KG1 (cell line): ENCODE measurements around the gene ENTPD8.
"Not testable (repeated sequence)": the region's sequence is repeated elsewhere in the genome, so short reads cannot be mapped to it uniquely, and the experiment has no call there.

Experiments
- DNase-seq: peaks from one replicate; lab custom pipeline; 2025; lab: John Stamatoyannopoulos, UW

Gene ENTPD8

DNA sequence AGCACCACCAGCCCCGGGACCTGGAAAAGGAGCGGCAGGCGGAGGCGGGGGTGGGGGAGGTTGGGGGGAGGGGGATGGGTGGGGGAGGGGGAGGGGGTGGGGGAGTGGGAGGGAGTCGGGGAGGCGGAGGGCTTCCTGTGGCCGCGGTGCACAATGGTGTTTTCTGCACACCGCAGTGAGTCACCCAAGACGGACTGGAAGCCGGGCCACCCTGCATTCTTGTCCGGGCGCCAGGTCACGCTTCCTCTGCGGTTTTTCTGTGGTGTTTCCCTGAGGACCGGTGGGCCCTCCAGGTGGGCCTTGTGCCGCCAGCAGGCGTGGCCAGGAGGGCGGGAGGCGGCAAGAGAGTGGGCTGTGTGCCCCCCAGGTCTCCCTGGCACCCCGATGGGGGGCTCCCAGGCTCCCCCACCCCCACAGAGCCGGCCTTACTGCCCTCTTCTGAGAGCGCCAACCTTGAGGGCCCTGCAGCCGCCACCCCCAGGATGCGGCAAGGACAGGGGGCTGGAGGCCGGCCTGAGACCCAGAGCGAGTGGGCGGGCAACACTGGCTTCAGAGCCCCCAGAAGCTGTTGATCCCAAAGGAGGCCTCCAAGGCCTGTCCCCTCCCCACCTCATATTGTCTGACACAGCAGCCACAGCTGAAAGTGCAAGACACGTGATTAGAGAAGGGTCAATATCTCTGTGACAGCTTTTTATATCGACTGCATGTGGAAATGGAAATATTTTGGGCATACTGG, 29.3 kb downstream of the ENTPD8 start:
- peak; percentile 63 for DNase-seq

DNA sequence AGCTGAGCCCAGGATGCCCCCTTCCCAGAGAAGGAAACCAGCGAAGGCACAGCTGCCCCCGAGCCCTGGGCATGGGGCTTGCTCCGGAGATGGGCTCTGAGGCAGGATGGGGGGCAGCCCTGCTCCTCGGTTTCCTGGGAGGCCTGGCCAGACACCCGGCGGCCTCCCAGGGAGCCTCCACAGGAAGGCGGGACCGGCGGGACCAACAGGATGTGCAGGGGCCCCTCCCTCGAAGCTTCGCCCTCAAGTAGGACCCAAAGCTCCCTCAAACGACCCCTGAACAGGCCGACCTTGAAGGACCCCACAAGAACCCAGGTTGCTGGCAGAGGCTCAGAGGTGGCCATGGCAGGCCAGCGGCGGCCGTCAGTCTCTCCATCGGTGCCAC, 29.9 kb downstream of the ENTPD8 start:
- no peak for DNase-seq

DNA sequence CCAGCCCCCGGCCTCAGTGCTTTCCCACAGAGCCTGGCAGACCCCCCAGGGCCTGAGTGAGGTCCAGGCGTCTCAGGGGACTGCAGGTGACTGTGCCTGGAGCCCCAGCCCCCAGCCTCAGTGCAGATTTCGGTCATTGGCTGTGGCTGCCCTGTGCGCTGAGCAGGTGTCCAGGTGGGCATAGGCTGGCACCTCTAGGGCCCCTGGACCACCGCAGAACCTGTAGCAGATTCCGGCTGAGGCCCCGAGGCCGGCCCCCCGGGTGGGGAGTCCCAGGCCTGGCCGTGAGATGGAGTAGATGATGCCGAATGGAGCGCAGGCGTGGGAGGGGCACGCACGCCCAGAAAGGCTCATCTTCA, 30.3 kb downstream of the ENTPD8 start:
- DNase-seq, result no peak

DNA sequence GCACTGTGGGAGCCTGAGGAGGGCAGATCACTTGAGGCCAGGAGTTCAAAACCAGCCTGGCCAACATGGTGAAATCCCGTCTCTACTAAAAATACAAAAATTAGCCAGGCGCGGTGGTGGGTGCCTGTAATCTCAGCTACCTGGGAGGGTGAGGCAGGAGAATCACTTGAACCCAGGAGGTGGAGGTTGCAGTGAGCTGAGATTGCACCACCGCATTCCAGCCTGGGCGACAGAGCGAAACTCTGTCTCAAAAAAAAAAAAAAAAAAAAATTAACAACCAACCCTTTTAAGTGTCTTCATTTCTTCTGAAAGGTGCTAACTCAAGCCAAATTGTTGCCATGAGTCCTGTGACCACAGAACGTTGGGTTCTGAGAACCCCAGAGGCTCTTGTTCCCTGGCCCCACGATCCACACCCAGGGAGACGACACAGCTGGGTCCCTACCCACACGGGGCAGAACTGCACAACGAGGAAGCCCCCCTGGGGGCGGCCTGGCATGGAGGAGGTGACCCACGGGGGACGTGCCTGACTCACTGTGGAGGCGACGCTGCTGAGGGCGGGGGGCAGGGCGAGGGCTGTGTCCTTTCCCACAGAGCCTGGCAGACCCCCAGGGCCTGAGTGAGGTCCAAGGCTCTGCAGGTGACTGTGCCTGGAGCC, 30.8 kb downstream of the ENTPD8 start:
- DNase-seq, result not testable (repeated sequence)

DNA sequence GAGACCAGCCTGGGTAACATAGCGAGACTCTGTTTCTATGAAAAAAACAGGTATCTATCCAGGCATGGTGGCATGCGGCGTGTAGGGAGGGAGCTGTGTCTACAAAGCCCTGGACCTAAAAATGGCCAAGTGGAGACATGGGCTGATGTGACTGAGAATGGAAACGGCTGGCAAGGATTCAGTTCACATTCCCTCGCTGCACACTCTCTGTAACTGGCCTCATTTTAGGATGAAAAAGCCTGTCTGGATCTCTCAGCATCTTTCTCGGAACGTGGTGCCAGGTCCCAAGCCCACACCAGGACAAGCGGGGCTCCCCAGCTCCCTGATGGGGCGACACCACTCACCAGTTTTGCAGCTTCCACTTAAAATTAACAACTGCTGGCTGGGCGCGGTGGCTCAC, 31.6 kb downstream of the ENTPD8 start:
- DNase-seq, result no peak

DNA sequence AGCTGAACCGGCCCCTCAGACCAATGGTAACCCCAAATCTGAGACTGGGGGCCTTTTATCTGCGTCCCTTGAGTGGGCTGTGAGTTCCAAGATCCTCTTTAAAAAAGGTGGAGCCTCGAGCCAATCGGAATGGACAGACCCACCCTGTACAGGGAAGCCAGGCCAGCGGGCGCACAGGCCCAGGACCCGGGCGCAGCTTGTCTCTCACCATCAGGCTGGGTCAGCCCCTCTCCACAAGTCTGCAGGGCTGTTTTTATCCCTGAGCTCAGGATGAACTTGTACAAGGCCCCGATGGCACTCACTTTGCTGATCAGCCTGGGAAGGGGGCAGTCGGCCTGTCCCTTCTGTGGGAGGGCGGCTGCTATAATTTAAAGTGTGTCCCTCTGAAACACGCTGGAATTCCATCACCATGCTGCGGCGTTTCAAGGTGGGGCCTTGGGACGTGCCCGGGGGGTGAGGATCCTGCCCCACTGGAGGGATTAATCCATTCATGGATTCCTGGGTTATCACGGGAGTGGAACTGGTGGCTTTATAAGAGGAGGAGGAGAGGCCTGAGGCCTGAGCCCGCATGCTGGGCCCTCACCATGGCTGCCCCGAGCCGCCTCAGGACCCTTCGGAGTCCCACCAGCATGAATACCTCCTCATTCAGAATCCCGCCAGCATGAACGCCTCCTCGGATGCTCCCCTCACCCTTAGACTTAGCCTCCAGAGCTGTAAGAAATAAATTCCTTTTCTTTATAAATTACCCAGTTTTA, 32.3 kb downstream of the ENTPD8 start:
- DNase-seq, result no peak

DNA sequence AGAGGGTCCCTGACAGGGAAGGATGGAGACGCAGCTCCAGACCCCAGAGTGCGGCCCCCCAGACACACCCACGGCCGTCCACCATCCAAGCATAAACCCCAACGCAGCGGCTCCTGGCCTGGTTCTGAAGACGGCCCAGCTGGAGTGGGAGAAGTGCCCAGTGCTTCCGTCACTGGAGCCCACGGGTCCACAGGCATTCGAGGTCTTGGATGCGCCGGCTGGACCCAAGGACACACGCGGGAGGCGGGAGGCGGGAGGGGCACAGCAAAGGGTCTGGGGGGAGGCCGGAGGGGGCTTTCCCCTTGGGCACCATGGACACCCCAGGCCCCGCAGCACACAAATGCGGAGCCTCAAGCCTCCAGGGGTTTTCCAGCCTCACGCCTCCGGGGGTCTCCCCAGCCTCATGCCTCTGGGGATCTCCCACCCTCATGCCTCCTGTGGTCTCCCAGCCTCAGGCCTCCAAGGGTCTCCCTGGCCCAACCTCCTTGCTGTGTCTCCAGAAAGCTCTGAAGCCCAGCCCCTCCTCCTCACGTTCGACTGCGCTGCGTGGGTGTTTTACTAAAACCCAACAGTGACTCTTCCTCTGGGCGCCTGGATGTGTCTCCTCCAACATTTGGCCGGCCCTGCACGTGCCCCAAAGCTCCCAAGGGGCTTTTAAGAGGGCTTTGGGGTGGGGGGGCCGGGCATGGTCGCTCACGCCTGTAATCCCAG, 33.4 kb downstream of the ENTPD8 start:
- no peak for DNase-seq

DNA sequence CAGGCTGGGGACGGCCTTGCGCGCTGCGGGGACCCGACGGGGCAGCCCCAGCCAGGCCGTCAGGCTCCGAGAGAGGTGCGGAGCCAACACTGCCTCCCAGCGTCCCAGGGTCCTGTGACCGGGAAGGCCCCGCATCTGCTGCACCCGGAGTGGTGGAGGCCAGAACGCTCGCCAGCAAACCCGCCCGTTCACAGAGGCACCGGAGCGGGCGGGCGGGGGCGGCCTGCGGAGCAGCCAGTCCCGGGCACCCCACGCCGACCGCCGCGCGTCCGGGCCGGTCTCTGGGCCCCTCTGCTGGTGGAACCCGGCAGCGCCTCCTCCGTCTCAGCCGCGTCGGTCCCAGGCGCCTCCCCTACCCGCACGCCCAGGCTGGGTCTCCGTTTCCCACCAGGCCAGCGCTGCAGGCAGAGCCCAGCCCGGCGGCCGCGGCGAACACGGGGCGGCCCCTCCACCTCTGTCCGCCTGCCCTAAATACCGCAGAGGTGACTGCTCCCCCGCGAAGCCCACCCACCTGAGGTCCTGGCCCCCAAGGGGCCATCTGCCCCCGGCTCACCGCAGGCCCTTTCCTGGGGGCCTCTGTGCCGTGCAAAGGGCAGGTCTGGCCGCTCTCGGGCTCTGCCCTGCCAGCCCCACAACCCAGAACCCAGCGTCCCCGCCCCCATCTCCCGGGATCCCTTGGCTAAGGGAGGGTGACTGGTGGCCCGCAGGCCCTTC, 34.1 kb downstream of the ENTPD8 start:
- no peak for DNase-seq

DNA sequence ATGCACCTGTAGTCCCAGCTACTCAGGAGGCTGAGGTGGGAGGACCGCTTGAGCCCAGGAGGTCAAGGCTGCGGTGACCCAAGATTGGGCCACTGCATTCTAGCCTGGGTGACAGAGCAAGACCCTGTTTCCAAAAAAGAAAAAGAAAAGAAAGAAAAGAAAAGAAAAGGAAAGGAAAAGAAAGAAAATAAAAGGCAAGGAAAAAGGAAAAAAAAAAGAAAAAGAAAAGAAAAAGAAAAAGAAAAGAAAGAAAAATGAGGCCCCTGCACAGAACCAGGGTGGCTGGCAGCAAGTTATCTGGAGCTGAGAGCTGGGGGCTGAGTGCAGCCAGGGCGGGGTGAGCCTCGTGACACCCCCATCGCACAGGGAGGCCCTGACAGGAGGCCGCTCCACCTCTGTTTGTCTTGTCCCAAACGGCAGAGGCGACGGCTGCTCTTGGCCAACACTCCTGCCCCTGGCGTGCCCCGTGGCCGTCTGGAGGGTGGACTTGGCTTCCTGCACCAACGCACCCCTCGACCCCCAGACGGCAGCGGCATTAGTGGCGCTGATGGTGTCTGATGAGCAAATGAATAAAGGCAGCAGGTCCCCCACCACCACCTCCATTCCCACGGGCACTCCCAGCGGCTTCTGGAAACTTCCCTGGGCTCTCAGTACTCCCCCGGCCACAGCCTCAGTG, 34.9 kb downstream of the ENTPD8 start:
- no peak for DNase-seq

DNA sequence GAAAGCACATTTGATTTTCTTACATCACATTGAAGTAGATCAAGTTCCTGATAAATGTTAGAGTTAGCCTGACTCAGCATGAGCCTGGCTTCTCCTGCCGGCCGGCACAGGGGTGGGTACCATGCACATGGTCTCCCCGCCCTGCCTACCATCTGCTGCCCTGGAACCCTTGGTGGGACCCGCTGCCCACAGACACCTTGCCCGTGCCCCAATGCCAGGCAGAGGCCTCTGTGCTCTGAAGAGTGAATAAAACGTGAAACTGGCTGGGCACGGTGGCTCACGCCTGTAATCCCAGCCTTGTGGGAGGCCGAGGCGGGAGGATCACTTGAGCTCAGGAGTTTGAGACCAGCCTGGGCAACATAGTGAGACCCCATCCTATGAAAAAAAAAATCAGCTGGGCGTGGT, 35.5 kb downstream of the ENTPD8 start:
- no peak for DNase-seq

DNA sequence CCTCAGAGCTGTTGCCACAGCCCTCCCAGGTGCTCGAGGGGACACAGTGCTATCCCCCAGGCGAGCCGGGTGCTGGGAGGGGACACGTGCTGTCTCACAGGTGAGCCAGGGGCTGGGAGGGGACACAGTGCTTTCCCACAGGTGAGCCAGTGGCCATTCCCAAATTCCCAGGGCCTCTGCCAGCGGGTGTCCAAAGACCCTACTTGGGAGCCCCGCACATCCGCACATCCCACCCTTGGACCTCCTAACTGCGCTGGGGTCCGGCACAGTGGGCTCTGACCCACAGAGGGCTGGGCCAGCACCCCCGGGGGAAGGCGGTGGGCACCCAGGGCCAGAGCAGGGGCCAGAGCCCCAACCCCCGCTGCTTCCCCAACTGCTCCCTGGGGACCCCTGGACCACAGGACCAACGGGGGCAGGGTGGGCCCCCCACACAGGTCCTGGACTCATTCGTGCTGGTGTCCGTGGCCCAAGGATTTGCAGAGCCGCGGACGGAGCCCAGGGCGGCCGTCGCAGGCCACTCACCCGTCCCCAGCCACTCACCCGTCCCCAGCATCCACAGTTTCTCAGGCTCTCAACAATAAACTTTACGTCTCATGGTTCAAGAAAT, 36.1 kb downstream of the ENTPD8 start:
- DNase-seq, result no peak

DNA sequence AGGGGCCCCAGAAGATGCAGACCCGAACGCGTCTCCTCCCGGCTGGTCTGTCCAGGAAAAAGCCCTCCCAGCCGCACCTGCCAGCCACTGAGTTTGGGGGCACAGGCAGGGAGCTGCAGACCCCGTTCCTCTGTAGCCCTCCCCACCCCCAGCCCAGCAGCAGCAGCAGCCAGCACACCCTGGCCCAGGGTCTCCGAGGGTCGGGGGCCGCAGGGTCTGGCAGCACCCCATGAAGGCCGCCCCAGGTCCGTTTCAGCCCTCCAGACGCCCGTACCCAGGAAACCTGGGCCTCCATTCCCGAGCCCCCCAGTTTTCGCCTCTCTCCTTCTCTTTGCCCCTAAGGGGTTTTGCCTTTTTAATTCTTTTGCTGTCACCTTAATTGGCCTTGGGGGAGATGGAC, 37.9 kb downstream of the ENTPD8 start:
- DNase-seq, result no peak

DNA sequence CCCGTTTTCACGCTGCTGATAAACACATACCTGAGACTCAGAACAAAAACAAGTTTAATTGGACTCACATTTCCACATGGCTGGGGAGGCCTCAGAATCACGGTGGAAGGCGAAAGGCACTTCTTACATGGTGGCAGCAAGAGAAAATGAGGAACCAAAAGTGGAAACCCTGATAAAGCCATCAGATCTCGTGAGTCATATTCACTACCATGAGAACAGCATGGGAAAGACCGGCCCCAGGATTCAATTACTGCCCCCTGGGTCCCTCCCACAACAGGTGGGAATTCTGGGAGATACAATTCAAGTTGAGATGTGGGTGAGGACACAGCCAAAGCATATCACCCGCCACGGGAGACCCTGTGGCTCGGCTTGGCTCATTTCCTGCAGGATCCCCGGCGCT, 38.4 kb downstream of the ENTPD8 start:
- DNase-seq, result no peak

DNA sequence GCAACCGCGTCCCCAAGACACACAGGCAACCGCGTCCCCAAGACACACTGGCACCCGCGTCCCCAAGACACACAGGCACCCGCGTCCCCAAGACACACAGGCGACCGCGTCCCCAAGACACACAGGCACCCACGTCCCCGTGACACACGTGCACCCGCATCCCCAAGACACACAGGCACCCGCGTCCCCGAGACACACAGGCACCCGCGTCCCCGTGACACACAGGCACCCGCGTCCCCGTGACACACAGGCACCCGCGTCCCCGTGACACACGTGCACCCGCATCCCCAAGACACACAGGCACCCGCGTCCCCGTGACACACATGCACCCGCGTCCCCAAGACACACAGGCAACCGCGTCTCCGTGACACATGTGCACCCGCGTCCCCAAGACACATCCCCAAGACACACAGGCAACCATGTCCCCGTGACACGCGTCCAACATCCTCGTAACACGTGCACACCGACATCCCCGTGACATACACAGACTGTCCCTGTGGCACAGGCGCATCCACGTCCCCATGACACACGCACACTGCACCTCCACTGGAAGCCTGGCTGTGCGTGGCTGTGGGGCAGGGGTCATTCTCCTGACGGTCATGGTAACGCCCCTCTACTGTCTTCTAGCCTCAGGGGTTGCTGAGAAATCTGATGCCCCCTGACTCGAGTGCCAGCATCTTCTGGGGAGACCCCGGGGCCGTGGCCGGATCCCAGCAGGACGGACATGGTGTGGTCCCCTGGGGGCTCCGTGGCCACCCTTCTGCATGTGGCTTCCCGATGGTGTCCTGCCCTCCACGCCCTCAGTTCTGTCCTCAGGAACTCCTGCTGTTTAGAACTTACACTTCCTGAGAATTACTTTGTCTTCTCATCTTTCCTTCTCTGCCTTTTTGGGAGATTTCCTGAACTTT, 42.3 kb downstream of the ENTPD8 start:
- no peak for DNase-seq

DNA sequence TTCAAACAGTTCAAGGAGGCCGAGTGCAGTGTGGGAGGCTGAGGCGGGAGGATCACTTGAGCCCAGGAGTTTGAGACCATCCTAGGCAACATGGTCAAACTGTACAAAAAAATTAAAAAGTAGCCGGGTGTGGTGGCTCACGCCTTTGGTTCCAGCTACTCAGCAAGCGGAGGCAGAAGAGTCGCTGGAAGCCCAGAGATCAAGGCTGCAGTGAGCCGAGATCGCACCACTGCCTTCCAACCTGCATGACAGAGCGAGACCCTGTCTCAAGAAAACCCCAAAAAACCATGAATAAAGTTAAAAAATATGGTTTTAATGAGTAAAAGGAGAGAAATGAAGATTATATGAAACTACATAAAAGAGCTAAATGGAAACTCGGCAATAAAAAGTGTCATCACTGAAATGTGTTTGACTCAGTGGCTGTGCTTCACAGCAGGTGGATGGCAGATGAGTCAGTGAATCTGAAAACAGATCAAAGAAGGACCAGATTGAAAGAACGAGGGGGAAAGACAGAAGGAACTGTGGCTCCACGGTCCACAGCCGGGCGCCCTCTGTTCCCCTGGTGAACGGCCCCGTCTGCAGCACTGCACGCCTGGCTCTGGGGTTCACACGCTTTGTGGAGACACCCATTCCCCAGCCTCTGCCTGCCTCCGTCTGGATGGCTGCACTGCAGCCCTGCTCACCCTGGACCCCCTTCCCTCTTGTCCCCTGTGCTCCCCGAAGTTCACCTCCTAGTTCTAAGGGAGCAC, 43.3 kb downstream of the ENTPD8 start:
- DNase-seq, result no peak

DNA sequence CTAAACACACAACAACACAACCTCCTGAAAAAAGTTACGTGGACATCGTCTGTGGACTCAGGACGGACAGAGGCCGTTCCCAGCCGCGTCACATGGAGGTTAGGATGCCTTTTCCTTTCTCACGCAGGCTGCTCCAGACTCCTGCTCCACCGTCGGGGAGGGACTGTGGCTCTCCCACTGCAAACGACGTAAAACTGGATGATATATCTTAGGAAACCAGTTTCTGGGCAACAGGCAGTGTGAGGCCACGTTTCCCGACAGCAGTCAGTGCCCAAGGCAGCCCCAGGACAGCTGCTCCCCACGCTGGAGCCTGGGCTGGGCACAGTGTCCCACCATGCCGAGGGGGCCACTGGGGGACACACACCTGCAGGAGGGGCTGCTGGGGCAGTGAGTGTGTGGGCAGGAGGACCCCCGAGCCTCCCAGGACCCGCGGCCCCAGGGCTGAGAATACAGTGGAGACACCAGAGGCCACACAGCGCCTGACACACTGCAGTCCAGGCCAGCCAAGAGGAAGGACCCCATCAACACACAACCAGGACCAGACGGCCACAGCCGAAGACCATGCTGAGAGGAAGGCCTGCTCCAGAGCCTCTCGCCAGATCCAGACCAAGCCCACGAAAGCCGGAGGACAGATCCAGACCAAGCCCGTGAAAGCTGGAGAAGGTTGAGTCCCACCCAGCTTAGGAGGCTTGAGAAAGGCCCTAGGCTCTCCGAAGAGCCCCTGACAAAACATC, 44.4 kb downstream of the ENTPD8 start:
- DNase-seq, result no peak

DNA sequence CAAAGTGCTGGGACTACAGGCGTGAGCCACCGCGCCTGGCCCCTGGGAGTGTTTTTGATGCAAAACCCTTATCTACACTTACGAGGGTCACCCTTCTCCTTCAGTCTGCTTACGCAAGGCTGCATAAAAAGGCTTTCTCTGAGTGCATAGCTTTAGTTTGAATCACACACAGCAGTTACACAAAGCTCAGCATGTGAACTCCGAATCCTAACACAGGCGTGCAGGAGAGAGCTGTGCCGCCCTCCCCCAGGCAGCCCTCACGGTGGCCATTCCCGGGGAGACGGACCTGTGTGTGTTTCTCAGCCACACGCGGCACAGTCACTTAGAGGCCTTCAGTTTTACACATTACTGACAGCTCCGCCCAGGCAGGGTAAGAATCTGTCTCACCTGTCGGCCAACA, 44.9 kb downstream of the ENTPD8 start:
- DNase-seq, result no peak

DNA sequence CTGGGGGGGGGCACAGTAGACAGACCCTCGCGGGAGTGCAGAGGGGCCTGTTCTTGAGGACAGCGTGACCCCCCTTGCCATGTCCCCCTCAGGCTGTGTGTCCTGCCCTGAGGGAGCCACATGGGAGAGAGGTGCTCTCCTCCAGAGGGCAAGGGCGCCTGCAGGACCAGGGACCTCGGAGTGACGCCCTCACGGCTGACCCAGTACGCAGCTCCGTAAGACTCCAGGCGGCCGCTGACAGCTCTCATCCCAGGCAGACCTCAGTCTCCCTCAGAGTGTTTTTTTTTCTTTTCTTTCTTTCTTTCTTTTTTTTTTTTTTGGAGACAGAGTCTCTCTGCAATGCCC, 45.5 kb downstream of the ENTPD8 start:
- no peak for DNase-seq
